Measurements from ENCODE around the gene TRABD2B. TPM values are rescaled to one million over a fixed set of nuclear protein-coding genes. Genes with fewer than 3 reads are reported as not detected.

The TRABD2B gene
- total and polyA plus RNA-seq, 11 donors: 0.31 to 1.1 (median 0.80) TPM

GRCh38 chr1:47786316-47786715 lies 210.9 kb downstream of the TRABD2B start:
- ATAC-seq: no peak
- no peak for DNase-seq

GRCh38 chr1:47785561-47786271 lies 211.5 kb downstream of the TRABD2B start:
- H3K4me3 ChIP-seq: no peak overlapping the region
- TF ChIP-seq CTCF (IDR thresholded peaks at IDR 0.05) (peak; percentile 10 to 64 (median 44)), POLR2A (IDR thresholded peaks at IDR 0.05) (no peak)
- intact Hi-C loops (cut with DNase I): loop anchor here in 4 of 10 donors (2.0 to 10.0 kb wide), 2 partner anchors 209 to 211 kb away; partner anchors contain the start of gene TRABD2B (in 4 of the 4)
- peaks cover 0 to 54% (median 30%) of the 10 kb centered on the region in 12 donors for H3K4me1 ChIP-seq
- peak in 4 of 5 donors; percentile 30 to 64 (median 39) for DNase-seq
- ATAC-seq: peak; percentile 48 to 80 (median 80)
- no peaks in the 10 kb centered on the region for H3K36me3 ChIP-seq
- peak overlapping the region in 2 of 12 donors; percentile 5 to 28 for H3K27ac ChIP-seq
- 77 to 87% (median 81%) methylated on average over 6 to 10 of the region's 10 CpGs for WGBS, 4 donors
- H3K9me3 ChIP-seq: no peaks in the 10 kb centered on the region
- no peaks in the 10 kb centered on the region for H3K27me3 ChIP-seq

More at GRCh38 chr1:47786316-47786715, 210.9 kb downstream of the TRABD2B start:
- H3K4me1 ChIP-seq: peaks cover 0 to 50% (median 30%) of the 10 kb centered on the region in 12 donors
- no peak for TF ChIP-seq POLR2A (IDR thresholded peaks at IDR 0.05)
- TF ChIP-seq CTCF (IDR thresholded peaks at IDR 0.05): no peak
- no peaks in the 10 kb centered on the region for H3K36me3 ChIP-seq
- peak overlapping the region in 1 of 12 donors; percentile 5 for H3K27ac ChIP-seq
- no peaks in the 10 kb centered on the region for H3K27me3 ChIP-seq
- no peak overlapping the region for H3K4me3 ChIP-seq
- intact Hi-C loops (cut with DNase I): loop anchor here in 2 of 10 donors (10.0 kb wide), 1 partner anchor 208 kb away; the partner anchor contains the start of gene TRABD2B (in 2 of the 2)
- no peaks in the 10 kb centered on the region for H3K9me3 ChIP-seq
- WGBS, 4 donors: 65 to 77% (median 74%) methylated on average over 6 of the region's 6 CpGs

- ATAC-seq (peak in 1 of 4 donors; percentile 4), DNase-seq (no peak)
- WGBS, 4 donors: 62 to 83% (median 71%) methylated on average over 3 to 4 of the region's 4 CpGs
- no peak overlapping the region for H3K4me3 ChIP-seq
- intact Hi-C loops (cut with DNase I): loop anchor here in 4 of 10 donors (2.0 to 10.0 kb wide), 2 partner anchors 210 to 212 kb away; partner anchors contain the start of gene TRABD2B (in 4 of the 4)
- no peak for TF ChIP-seq CTCF (IDR thresholded peaks at IDR 0.05)
- no peak for TF ChIP-seq POLR2A (IDR thresholded peaks at IDR 0.05)
- H3K9me3 ChIP-seq: no peaks in the 10 kb centered on the region
- no peaks in the 10 kb centered on the region for H3K36me3 ChIP-seq
- peaks cover 0 to 57% (median 30%) of the 10 kb centered on the region in 12 donors for H3K4me1 ChIP-seq
- H3K27ac ChIP-seq: peak overlapping the region in 1 of 12 donors; percentile 28
- H3K27me3 ChIP-seq: no peaks in the 10 kb centered on the region
Measured at GRCh38 chr1:47785118-47785517, 212.1 kb downstream of the TRABD2B start.

GRCh38 chr1:47784497-47784822 lies 212.7 kb downstream of the TRABD2B start:
- TF ChIP-seq POLR2A (IDR thresholded peaks at IDR 0.05) (no peak), CTCF (IDR thresholded peaks at IDR 0.05) (no peak)
- ATAC-seq (no peak), DNase-seq (no peak)
- no peak overlapping the region for H3K27ac ChIP-seq
- 49 to 77% (median 59%) methylated on average over 6 of the region's 6 CpGs for WGBS, 4 donors
- H3K36me3 ChIP-seq: no peaks in the 10 kb centered on the region
- no peaks in the 10 kb centered on the region for H3K9me3 ChIP-seq
- H3K4me3 ChIP-seq: no peak overlapping the region
- intact Hi-C loops (cut with DNase I): loop anchor here in 4 of 10 donors (2.0 to 10.0 kb wide), 4 partner anchors 148 to 278 kb away; partner anchors contain the start of gene TRABD2B (in 4 of the 4)
- no peaks in the 10 kb centered on the region for H3K27me3 ChIP-seq
- H3K4me1 ChIP-seq: peaks cover 0 to 57% (median 30%) of the 10 kb centered on the region in 12 donors
